AG08395 (cell line): ENCODE data around the gene ERMN.
A peak's percentile ranks its signal among the peaks of the same experiment; 100 is the strongest.

Experiments used
- DNase-seq: peaks from one replicate; pipeline ENCODE4 v3.0.0; 2012; ENCODE audit warnings: mixed read lengths, low spot score

The ERMN gene

GRCh38 chr2:157329524-157329923 lies 3.9 kb upstream of the ERMN start:
- DNase-seq: no peak

DNA sequence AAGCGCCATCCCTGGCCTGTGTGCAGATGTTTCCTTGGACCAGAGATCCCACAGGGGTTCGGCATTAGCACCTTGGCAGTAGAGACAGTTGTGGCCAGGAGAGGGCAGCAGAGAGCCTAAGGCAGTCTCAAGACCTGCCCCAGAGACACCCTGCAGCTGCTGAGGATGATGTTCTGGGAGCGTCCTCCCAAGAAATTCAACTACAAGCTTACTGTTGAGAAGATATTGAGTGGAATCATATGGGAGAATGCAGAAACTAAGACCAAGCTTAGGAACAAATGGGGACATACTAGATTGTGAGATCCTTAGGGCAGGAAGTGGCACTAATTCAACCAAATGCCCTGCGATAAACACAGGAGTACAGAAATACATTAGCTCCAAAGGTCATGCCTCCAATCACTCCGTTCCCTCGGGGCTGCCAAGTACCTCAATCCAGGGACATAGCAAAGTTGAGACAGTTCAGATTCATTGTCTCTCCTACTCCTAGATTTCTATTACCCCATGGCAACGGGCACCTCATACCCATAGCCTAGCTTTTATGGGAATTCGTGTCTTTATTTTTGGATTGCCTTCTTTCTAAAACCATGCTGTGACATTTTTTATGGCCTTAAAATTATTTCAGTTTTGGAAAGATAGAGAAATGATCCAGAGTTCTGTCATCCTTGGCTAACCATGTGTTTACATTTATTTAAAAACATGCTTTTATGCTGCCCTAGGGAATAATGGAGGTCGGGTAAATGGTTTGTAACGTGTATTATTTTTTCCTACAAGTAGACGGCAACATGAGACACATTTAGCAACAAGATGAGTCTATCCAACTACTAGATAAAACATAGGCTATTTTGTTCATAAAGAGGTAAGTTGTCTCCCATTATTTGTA lies 2.2 kb upstream of the ERMN start:
- DNase-seq: peak; percentile 88

GRCh38 chr2:157327200-157327599 lies 1.6 kb upstream of the ERMN start:
- DNase-seq: no peak

GRCh38 chr2:157326698-157327097 lies 1.1 kb upstream of the ERMN start:
- no peak for DNase-seq

DNA sequence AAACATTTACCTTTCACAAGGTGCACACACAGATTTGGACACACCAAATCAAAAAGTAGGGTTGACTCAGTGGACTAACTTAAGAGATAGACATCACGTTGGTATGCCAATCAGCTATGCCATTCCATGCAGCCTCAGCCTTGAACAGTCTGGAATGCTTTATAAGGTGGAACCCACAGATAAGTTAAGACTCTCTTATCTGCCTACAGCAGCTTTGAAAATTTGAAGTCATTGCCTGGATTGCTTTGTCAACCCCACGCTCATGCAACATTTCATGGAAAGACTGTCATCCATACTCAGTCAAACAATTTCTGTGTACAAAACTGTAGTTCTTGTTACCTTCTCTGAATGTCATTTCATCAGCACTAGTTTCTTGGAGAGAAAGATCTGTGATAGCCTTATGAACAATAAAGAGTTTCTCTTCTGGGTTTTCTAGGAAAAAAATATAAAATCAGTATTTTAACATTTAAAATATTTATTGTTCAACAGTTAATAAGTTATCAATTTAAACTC lies 1.2 kb downstream of the ERMN start:
- DNase-seq: no peak

DNA sequence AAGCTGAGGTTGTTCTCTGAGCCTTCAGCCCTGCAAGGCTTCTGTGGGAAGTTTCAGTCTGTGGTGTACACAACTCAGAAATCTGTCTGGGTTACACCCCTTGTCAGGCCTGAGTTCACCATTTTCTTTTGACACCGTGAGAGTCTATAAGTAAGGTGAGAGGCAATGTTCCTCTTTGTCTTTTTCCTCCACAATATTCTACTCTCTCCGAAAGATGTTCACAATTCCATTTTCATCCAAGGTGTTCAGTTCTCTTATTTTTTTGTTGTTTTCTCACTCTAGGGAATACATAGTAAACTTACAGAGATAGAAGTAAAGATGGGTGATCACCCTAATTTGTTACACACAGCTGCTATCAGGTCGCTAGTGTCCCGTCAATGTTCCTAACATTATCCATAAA lies 3.2 kb downstream of the ERMN start:
- DNase-seq: no peak

DNA sequence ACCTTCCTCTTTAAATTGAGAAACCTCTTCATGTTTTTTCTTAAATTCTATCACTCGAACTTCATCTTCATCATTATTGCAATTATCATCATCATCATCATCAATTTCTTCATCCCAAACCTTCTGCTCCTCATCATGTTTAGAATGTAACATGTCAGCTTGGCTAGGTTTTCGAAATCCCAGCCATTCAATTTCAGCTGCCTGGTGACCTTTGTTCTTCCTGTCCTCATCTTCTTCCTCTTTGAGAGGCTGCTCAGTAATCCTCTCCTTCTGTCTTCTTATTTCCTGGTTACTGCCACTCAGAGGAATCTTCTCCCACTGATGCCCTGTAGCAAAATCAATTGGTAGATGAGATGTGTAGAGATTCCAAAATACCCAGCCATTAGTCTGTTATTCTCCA lies 4.2 kb downstream of the ERMN start:
- DNase-seq: no peak

GRCh38 chr2:157320409-157320808 lies 5.2 kb downstream of the ERMN start:
- DNase-seq: no peak

GRCh38 chr2:157319795-157320194 lies 5.8 kb downstream of the ERMN start:
- no peak for DNase-seq

DNA sequence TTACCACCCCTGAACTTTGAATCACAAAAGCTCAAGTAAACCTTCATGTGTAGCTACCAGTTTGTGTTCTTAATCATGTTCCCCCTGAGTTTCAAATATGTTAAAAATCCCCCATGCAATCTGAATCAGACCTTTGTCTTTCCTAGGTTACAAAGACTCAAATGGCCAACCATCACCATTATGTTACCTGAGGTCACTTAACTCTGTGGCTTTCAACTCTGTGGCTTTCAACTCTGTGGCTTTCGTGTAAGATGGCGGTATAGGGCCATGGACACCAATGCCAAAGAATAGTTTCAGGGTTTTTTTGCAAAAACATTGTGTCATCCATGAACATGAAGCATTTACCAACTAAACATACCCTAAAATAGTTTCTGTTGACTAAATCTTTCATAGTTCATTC lies 6.7 kb downstream of the ERMN start:
- DNase-seq: no peak

DNA sequence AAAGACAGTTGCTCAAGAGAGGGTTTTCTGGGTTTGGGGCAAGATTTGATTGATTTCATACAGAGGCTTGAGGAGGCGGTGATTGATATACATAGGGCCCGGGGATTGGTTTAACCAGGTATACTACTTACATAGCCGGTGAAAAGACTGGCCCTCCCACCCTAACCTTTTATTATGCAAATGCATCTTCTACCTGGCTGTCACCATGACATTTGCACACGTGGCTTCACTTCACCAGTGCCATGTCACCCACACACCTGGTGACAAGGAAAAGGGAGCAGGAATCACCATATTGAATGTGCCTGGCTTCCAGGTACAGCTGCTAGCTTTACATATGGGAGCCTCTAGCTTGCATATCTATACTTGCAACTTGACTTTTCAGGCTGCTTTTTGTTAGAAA lies 9.7 kb downstream of the ERMN start:
- no peak for DNase-seq

- peak; percentile 14 for DNase-seq
Observed at GRCh38 chr2:157312866-157313486, 12.6 kb downstream of the ERMN start.

- no peak for DNase-seq
Observed at GRCh38 chr2:157311706-157312105, 13.9 kb downstream of the ERMN start.

DNA sequence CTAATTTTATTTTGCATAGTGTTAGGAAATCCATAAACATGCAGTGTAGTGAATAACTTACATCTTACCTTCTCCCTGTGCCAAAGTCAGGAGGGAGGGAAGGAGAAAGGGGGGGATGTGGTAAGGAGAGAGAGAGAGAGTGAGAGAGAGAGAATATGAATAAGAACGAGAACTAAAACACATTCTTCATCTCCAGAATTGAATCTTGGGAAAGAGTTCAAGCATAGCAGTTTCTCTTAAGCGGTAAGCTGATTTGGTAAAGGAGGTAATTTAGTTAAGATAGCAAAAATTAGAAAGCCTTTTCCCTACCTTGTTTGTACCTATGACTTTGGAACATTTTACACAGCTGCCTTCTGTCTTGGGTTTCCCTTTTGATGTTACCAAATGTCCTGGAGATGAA lies 15.7 kb downstream of the ERMN start:
- no peak for DNase-seq

DNA sequence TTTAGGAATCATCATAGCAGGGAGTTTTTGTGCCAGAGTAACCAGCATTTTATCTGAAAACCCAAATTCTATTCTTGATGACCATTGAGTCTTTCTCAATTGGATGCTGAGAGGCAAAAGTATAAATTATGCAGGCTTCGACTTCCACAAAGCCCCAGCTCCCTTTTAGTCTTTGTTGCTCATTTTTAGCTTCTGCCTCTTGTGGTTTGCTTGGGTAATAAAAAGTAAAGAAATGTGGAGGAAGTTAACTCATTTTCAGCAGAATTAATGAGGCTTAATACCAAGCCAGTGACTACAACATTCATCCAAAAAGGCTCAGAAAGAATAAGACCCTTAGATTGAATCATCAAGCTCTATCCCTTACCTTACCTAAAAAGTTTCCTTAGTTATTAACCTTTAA lies 18.6 kb downstream of the ERMN start:
- peak; percentile 34 for DNase-seq

DNA sequence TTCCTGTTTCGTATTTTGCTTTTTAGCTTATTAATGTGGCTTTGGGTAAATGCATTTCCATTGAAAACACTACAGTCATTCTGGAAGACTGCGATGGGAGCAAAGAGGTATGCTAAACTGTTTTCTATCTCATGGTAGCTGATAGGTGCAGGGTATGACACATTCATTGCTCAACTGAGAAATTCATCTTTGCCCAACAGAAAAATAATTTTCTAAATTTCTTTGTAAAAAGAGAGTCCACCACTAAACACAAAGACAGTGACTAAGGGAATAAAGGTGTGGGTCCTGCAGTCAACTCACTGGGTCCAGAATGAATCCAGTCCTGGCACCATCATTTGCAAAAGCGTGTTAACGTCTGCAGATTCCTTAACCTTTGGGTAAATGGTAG lies 19.9 kb downstream of the ERMN start:
- no peak for DNase-seq

GRCh38 chr2:157304811-157305722 lies 20.6 kb downstream of the ERMN start:
- DNase-seq: peak; percentile 41

DNA sequence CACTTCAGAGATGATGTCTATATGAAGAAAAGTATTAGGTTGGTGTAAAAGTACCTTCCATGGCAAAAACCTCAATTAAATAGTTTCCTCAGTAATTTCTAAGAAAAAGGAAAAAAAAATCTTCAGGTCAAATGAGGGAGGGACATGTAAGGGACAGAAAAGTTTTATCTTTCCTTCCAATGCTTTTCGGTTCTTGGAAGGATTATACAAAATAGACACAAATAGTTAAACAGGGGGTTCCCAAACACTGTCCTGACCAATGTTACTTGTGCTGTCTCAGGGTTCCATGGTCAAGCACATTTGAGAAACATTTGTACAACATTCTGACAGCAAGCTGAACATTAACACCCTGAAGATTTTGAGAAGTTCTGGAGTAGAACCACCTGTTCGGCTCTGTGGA lies 22.0 kb downstream of the ERMN start:
- DNase-seq: no peak

- DNase-seq: peak; percentile 55
Observed at GRCh38 chr2:157302492-157303099, 23.0 kb downstream of the ERMN start.

DNA sequence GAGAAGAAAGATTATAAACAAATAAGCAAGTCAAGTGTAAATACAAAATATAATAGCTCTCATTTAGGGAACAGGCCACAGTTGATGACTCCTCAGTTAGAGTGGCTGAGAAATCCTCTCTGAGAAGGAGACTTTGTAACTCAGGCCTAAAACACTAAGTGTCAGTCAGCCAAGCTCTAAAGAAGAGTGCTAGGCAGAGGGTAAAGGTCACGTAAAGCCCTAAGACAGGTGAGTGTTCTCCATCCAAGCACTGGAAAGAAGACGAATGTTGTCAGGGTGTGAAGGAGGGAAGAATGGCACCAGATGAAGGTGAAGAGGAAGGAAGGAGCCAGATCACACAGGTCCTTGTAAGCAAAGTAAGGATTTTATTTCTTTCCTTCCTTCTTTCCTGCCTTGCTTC lies 24.3 kb downstream of the ERMN start:
- no peak for DNase-seq

GRCh38 chr2:157296958-157297357 lies 28.7 kb downstream of the ERMN start:
- DNase-seq: no peak

GRCh38 chr2:157296490-157296889 lies 29.1 kb downstream of the ERMN start:
- DNase-seq: no peak
